GM21528 (cell line): ENCODE results near the gene APEX2.
"Not testable (repeated sequence)": the region's sequence is repeated elsewhere in the genome, so short reads cannot be mapped to it uniquely, and the experiment has no call there.

Experiments used
- ATAC-seq: cut with Tn5 transposase; IDR thresholded peaks from one replicate; pipeline ENCODE4 v1.9.1; 2021; ENCODE audit warnings: mild to moderate bottlenecking, moderate library complexity; ENCODE audit not compliant: unreplicated experiment, low FRiP score

Gene APEX2

GRCh38 chrX:55008571-55009358, 8.6 kb downstream of the APEX2 start:
- ATAC-seq: no peak

DNA sequence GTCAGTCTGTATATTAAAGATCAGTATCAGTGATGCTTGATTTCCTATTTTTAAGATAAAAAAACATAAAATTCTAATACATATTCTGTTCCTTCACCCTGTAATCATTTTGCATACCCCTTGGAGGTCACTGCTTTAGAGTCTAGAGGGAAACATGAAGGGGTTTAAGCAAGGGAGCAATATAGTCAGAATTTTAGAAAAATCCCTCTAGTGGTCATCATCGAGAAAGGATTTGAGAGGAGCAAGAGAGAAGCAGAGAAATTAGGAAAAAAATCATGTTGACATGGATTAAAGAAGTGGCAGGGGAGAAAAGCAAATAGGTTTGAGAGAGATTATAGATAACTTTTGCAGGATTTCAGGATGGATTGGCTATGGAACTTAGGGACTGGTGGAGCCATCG, 11.1 kb downstream of the APEX2 start:
- no peak for ATAC-seq

- no peak for ATAC-seq
Measured at GRCh38 chrX:55014897-55015299, 14.7 kb downstream of the APEX2 start.

DNA sequence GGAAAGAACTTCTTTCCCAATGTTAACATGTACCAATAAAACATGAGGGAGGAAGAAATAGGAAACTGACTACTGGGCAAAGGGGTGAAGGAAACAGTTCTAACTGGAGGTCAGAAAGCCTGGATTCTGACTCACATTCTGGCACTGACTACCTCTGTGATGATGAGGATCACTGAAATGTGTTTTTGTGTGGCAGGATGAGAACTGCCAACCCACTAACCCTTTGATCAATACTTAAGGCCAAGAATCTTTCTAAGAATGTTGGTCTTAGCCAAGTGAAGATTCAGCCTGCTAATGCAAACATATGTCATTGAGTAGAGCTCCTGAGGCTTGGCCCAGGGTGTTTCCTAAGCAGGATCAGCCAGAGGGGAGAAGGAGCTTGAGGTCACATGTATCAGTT, 26.0 kb downstream of the APEX2 start:
- ATAC-seq: no peak

DNA sequence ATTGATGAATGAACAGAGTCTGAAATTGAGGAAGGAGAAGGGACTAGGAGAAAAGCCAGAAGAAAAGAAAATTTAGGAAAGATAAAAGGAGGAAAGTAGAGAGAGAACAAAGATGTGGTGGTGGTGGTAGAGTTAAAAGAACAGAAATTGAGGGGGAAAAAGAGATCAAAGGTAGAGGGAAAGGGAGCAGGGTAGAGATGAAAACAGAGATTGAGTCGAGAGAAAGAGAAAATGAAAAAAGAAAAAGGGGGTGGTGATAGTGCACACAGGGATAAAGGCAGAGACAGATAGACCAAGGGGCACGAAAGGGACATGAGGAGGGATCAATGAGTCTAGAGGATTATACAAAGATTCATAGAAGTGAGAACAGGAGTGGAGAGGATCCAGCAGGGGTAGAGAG, 26.7 kb downstream of the APEX2 start:
- ATAC-seq: no peak

DNA sequence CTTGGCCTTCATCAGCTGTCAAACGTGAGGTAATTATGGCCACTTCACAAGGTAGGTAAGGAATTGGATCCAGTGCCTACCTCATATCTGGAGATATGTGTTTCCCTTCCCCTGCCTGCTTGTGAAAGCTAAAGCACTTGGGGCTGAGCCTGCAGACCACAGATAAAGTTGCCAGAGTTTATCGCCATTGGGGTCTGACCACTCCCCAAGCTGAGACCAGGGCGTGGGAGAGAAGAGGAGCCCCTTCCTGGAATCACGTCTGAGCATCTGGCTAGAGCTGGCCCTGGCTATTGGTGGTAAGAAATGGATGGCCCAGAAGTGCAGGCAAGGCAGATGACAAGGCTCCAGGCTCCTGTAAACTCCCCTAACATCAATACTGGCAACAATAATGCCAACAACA, 27.9 kb downstream of the APEX2 start:
- no peak for ATAC-seq

- no peak for ATAC-seq
Measured at GRCh38 chrX:55028611-55029010, 28.4 kb downstream of the APEX2 start.

GRCh38 chrX:55029291-55029690, 29.1 kb downstream of the APEX2 start:
- ATAC-seq: no peak

GRCh38 chrX:55030271-55031205, 30.4 kb downstream of the APEX2 start, which contains the start of gene ALAS2:
ALAS2 (minus strand) TSS chrX:55030977; CDS start chrX:55026000, 4,977 bp downstream.
- no peak for ATAC-seq

- ATAC-seq: no peak
Measured at GRCh38 chrX:55033429-55033828, 33.3 kb downstream of the APEX2 start.

GRCh38 chrX:55039471-55039870, 39.3 kb downstream of the APEX2 start:
- no peak for ATAC-seq

DNA sequence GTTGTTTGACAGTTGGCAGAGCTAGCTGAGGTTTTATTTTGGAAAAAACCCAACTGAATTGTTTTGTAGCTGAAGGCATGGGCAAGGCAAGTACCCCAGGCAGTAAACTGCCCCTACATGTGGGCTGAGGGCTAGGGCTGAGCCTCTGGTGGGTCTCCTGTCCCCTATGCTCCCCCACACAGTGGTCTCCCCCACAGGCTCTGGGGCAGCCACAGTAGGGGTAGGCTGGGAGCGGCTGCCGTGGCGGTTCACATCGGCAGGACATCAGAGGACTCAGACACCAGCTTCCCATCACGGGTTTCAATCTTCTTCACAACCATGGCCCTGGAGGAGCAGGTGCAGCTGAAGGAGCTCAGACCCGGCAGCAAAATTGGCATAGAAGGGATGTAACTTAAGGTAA, 41.4 kb downstream of the APEX2 start:
- ATAC-seq: no peak

GRCh38 chrX:55050599-55050998, 50.4 kb downstream of the APEX2 start:
- ATAC-seq: not testable (repeated sequence)

- ATAC-seq: no peak
Measured at GRCh38 chrX:55056820-55057674, 56.9 kb downstream of the APEX2 start.

DNA sequence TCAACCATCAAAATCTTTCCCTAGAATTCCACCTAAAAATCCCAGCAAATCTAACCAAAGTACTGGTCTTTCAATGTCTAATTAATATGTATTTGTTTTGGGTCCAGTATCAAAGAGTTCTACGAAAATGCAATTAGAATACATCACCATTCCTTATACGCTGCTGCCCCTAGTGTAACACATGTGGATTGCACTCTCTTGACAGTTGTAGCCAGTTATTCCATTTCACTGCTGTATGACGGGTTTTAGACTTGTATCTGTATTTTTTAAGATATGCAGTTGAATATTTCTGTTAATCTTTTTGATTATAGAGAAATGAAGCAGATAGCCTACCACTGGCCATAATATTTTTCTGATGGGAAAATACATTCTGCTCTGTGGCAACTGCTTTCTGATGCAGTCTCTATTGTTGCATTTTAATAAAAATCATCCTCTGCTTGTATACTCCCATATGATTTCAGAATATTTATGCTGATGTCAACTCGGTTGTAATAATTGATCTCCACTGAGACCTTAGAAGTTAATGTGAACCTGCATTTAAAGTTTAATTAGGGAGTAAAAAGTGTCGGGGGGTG, 57.6 kb downstream of the APEX2 start:
- no peak for ATAC-seq
